DOHH2 (cell line): ENCODE results near the gene EPB41L3.
"Not testable (repeated sequence)": the region's sequence is repeated elsewhere in the genome, so short reads cannot be mapped to it uniquely, and the experiment has no call there.

Experiments
- H3F3A ChIP-seq: fragments of 200-600 bp; sonication (generic), shearing (Covaris generic); 2 replicates; pipeline ENCODE4 v1.6.0; 2016; ENCODE audit warnings: antibody characterized with exemption, mild to moderate bottlenecking; ENCODE audit not compliant: control insufficient read depth, insufficient read depth
- H3K27ac ChIP-seq: fragments of 200-600 bp; sonication (generic); 2 replicates; pipeline ENCODE4 v1.5.1; 2014; ENCODE audit warnings: low read depth, mild to moderate bottlenecking, low read length, moderate library complexity
- H3K27me3 ChIP-seq: fragments of 200-600 bp; sonication (generic); 2 replicates; pipeline ENCODE4 v1.6.1; 2014; ENCODE audit warnings: mild to moderate bottlenecking, low read length, mixed read lengths; ENCODE audit not compliant: control insufficient read depth
- H3K36me3 ChIP-seq: fragments of 200-600 bp; sonication (generic); 2 replicates; pipeline ENCODE4 v1.6.1; 2014; ENCODE audit warnings: mild to moderate bottlenecking, low read length, moderate library complexity, mixed read lengths; ENCODE audit not compliant: control insufficient read depth
- H3K4me1 ChIP-seq: fragments of 200-600 bp; sonication (generic); 2 replicates; pipeline ENCODE4 v1.6.1; 2014; ENCODE audit warnings: mild to moderate bottlenecking, low read length, mixed read lengths; ENCODE audit not compliant: control insufficient read depth
- H3K4me2 ChIP-seq: fragments of 200-600 bp; sonication (generic); 2 replicates; pipeline ENCODE4 v1.6.0; 2014; ENCODE audit warnings: mild to moderate bottlenecking, low read length, moderate library complexity
- H3K4me3 ChIP-seq: fragments of 200-600 bp; sonication (generic); 2 replicates; pipeline ENCODE4 v1.5.1; 2014; ENCODE audit warnings: mild to moderate bottlenecking, low read length, mixed read lengths
- H3K79me2 ChIP-seq: fragments of 200-600 bp; sonication (generic); 2 replicates; pipeline ENCODE4 v1.6.1; 2014; ENCODE audit warnings: mild to moderate bottlenecking, low read length, mixed read lengths; ENCODE audit not compliant: control insufficient read depth
- H3K9me2 ChIP-seq: fragments of 200-600 bp; sonication (generic); replicated peaks from 2 replicates; pipeline ENCODE4 v1.6.1; 2014; ENCODE audit warnings: mild to moderate bottlenecking, low read length, mixed read lengths; ENCODE audit not compliant: control insufficient read depth
- H3K9me3 ChIP-seq: fragments of 200-600 bp; sonication (generic); 2 replicates; pipeline ENCODE4 v1.6.1; 2014; ENCODE audit warnings: antibody characterized with exemption, low read length, mixed read lengths; ENCODE audit not compliant: control insufficient read depth, insufficient read depth
- H4K20me1 ChIP-seq: fragments of 200-600 bp; sonication (generic); 2 replicates; pipeline ENCODE4 v1.6.0; 2014; ENCODE audit warnings: low read depth, mild to moderate bottlenecking, antibody characterized with exemption, low read length, moderate library complexity; ENCODE audit not compliant: control insufficient read depth, insufficient read depth
- CTCF ChIP-seq: fragments of 200-600 bp; sonication (generic); IDR thresholded peaks from one replicate; pipeline ENCODE4 v1.5.1; 2014; ENCODE audit warnings: antibody characterized with exemption, mild to moderate bottlenecking, low read depth, low read length; ENCODE audit not compliant: poor library complexity, severe bottlenecking
- EZH2phosphoT487 ChIP-seq: fragments of 200-600 bp; sonication (generic); IDR thresholded peaks from 2 replicates; pipeline ENCODE4 v1.6.1; 2017; ENCODE audit warnings: borderline replicate concordance, mild to moderate bottlenecking, antibody characterized with exemption, low read length, moderate library complexity, mixed read lengths

Gene EPB41L3

GRCh38 chr18:5490753-5491480 lies 52.9 kb downstream of the EPB41L3 start:
- no peak overlapping the region for H3K4me2 ChIP-seq
- H3K4me3 ChIP-seq, result no peak overlapping the region
- H3K9me2 ChIP-seq, result no peaks in the 10 kb centered on the region
- H3K4me1 ChIP-seq, result no peaks in the 10 kb centered on the region
- H4K20me1 ChIP-seq, result no peaks in the 10 kb centered on the region
- no peak for TF ChIP-seq EZH2phosphoT487
- no peak for TF ChIP-seq CTCF
- H3K27ac ChIP-seq, result no peak overlapping the region
- no peaks in the 10 kb centered on the region for H3K36me3 ChIP-seq
- no peaks in the 10 kb centered on the region for H3K27me3 ChIP-seq
- H3K79me2 ChIP-seq, result no peaks in the 10 kb centered on the region
- H3F3A ChIP-seq, result no peaks in the 10 kb centered on the region
- no peaks in the 10 kb centered on the region for H3K9me3 ChIP-seq

GRCh38 chr18:5488844-5489243 lies 55.0 kb downstream of the EPB41L3 start:
- Histone ChIP-seq H3K4me3 (no peak overlapping the region), H3K9me2 (no peaks in the 10 kb centered on the region), H3K36me3 (no peaks in the 10 kb centered on the region), H3K27me3 (no peaks in the 10 kb centered on the region), H3K9me3 (no peaks in the 10 kb centered on the region), H3K79me2 (no peaks in the 10 kb centered on the region), H4K20me1 (no peaks in the 10 kb centered on the region), H3F3A (no peaks in the 10 kb centered on the region), H3K4me1 (no peaks in the 10 kb centered on the region), H3K27ac (no peak overlapping the region), H3K4me2 (no peak overlapping the region)
- TF ChIP-seq CTCF (no peak), EZH2phosphoT487 (no peak)

DNA sequence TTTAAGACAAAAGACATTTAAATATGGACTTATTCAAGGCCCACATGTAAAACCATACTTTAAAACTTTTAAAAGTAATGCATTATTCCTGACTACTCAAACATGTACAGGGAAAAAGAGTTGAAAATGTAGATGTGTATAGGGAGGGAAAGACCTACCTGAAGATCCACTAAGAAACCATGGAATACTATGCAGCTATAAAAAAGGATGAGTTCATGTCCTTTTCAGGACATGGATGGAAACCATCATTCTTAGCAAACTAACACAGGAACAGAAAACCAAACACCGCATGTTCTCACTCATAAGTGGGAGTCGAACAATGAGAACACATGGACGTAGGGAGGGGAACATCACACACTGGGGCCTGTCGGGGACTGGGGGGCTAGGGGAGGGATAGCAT lies 55.8 kb downstream of the EPB41L3 start:
- not testable (repeated sequence) for H4K20me1 ChIP-seq, H3K4me3 ChIP-seq, H3K4me1 ChIP-seq, H3K27me3 ChIP-seq, H3K79me2 ChIP-seq, H3K36me3 ChIP-seq, H3K9me2 ChIP-seq, H3K9me3 ChIP-seq, H3F3A ChIP-seq, H3K27ac ChIP-seq, H3K4me2 ChIP-seq

DNA sequence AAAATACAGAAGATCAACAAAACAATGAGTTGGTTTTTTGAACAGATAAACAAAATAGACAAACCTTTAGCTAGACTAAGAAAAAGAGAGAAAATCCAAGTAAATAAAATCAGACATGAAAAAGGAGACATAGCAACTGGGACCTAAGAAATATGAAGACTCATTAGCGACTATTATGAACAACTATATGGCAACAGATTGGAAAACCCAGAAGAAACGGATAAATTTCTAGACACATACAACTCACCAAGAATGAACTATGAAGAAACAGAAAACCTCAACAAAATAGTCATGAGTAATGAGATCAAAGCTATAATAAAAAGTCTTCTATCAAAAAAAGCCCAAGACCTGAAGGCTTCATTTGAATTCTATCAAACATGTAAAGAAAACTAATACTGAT lies 59.3 kb downstream of the EPB41L3 start:
- no peaks in the 10 kb centered on the region for H4K20me1 ChIP-seq
- no peak overlapping the region for H3K4me2 ChIP-seq
- no peaks in the 10 kb centered on the region for H3K27me3 ChIP-seq
- H3K27ac ChIP-seq, result no peak overlapping the region
- H3K4me1 ChIP-seq, result no peaks in the 10 kb centered on the region
- H3F3A ChIP-seq, result no peaks in the 10 kb centered on the region
- H3K9me2 ChIP-seq, result no peaks in the 10 kb centered on the region
- no peaks in the 10 kb centered on the region for H3K9me3 ChIP-seq
- TF ChIP-seq EZH2phosphoT487 (no peak), CTCF (no peak)
- no peaks in the 10 kb centered on the region for H3K36me3 ChIP-seq
- H3K79me2 ChIP-seq, result no peaks in the 10 kb centered on the region
- H3K4me3 ChIP-seq, result no peak overlapping the region
